Activated CD4-positive, alpha-beta T cell treated with anti-CD3 and anti-CD28 coated beads, Interleukin-2, amount 10 ng/mL, durations not matched to agents 7 days and 5 days (primary cell): ENCODE measurements around the gene CUX1. TPM values are rescaled to one million over a fixed set of nuclear protein-coding genes. Genes with fewer than 3 reads are reported as not detected.
"Not testable (repeated sequence)": the region's sequence is repeated elsewhere in the genome, so short reads cannot be mapped to it uniquely, and the experiment has no call there.

Experiments
- CTCF ChIA-PET: fragments of 350-600 bp; sonication (Branson Sonifier 250); formaldehyde crosslinking; loops from one replicate; lab custom pipeline; 2021; ENCODE audit warnings: antibody characterized with exemption; lab: Charles Lee
- POLR2A ChIA-PET: fragments of 350-600 bp; sonication (Branson Sonifier 250); formaldehyde crosslinking; loops from one replicate; lab custom pipeline; 2021; ENCODE audit warnings: antibody characterized with exemption; lab: Charles Lee
- DNase-seq: peaks from one replicate; pipeline ENCODE4 v3.0.0-alpha.2; 2020
- H3K27ac Mint-ChIP-seq: one replicate; pipeline ENCODE4 v1.8.0; 2021; ENCODE audit warnings: mild to moderate bottlenecking, moderate library complexity, mixed read lengths
- H3K27me3 Mint-ChIP-seq: one replicate; pipeline ENCODE4 v1.8.0; 2021; ENCODE audit warnings: mixed read lengths
- H3K36me3 Mint-ChIP-seq: one replicate; pipeline ENCODE4 v1.8.0; 2021; ENCODE audit warnings: low read depth, mixed read lengths
- H3K4me1 Mint-ChIP-seq: one replicate; pipeline ENCODE4 v1.8.0; 2021; ENCODE audit warnings: mixed read lengths
- H3K4me3 Mint-ChIP-seq: one replicate; pipeline ENCODE4 v1.8.0; 2021; ENCODE audit warnings: mild to moderate bottlenecking, moderate library complexity, mixed read lengths
- H3K9me3 Mint-ChIP-seq: one replicate; pipeline ENCODE4 v1.8.0; 2021; ENCODE audit warnings: mixed read lengths
- total RNA-seq, 2 experiments: library from RNA; stranded (reverse); gene quantifications; one replicate each; pipeline ENCODE4 v1.2.3, GENCODE V29; 2021

CUX1 gene
- total RNA-seq, 2 experiments from 2014 or later, result 27.8 to 34.7 TPM

- peaks cover 13% of the 10 kb centered on the region for H3K4me1 Mint-ChIP-seq
- H3K4me3 Mint-ChIP-seq, result no peak overlapping the region
- H3K27ac Mint-ChIP-seq, result no peak overlapping the region
- DNase-seq, result no peak
- H3K36me3 Mint-ChIP-seq, result no peaks in the 10 kb centered on the region
- H3K9me3 Mint-ChIP-seq, result no peaks in the 10 kb centered on the region
- ChIA-PET CTCF (interaction anchor here (1.0 to 1.4 kb wide), 2 partner anchors 25 to 192 kb away, joined by 3 read pairs; no protein-coding TSS in a partner anchor), POLR2A (no interaction called here)
- H3K27me3 Mint-ChIP-seq, result no peaks in the 10 kb centered on the region
These were observed 321.2 kb downstream of the CUX1 start for GRCh38 chr7:102138676-102139075.

DNA sequence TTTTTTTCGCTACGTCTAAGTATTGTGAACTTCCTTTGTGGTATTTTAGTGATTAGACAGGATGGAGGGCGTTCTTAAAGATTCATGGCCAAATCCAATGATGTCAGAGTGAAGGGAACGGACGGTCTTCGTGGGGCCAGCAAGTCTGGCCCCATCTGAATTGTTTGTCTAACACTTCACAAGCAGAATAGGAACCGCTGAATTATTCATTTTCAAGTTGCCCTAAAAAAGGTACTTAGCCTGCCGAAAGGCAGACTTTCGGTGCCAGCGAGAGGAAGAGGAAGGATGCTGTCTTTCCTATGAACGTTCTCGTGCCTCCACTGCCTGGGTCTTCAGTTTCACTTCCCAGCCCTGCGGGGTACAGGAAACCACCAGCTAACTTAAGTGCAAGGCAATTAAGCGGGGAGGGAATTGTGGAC, 323.5 kb downstream of the CUX1 start:
- no peaks in the 10 kb centered on the region for H3K9me3 Mint-ChIP-seq
- CTCF ChIA-PET, result interaction anchor here (1.4 kb wide), 1 partner anchor 11 kb away, joined by 3 read pairs; no protein-coding TSS in a partner anchor
- H3K27me3 Mint-ChIP-seq, result no peaks in the 10 kb centered on the region
- peak; percentile 20 for DNase-seq
- H3K4me1 Mint-ChIP-seq, result peaks cover 13% of the 10 kb centered on the region
- peak overlapping the region; percentile 55 for H3K27ac Mint-ChIP-seq
- H3K4me3 Mint-ChIP-seq, result peak overlapping the region; percentile 57
- POLR2A ChIA-PET, result no interaction called here
- H3K36me3 Mint-ChIP-seq, result no peaks in the 10 kb centered on the region

GRCh38 chr7:102142433-102142832, 325.0 kb downstream of the CUX1 start:
- H3K9me3 Mint-ChIP-seq, CTCF ChIA-PET: not testable (repeated sequence)

GRCh38 chr7:102146122-102146521, 328.7 kb downstream of the CUX1 start:
- peaks cover 8% of the 10 kb centered on the region for H3K4me1 Mint-ChIP-seq
- no peak overlapping the region for H3K27ac Mint-ChIP-seq
- ChIA-PET POLR2A (no interaction called here), CTCF (no interaction called here)
- no peak for DNase-seq
- H3K4me3 Mint-ChIP-seq, result no peak overlapping the region
- H3K9me3 Mint-ChIP-seq, result no peaks in the 10 kb centered on the region
- no peaks in the 10 kb centered on the region for H3K36me3 Mint-ChIP-seq
- no peaks in the 10 kb centered on the region for H3K27me3 Mint-ChIP-seq

More at GRCh38 chr7:102142433-102142832, 325.0 kb downstream of the CUX1 start:
- H3K36me3 Mint-ChIP-seq, H3K27me3 Mint-ChIP-seq, H3K4me3 Mint-ChIP-seq, DNase-seq, POLR2A ChIA-PET, H3K27ac Mint-ChIP-seq: not testable (repeated sequence)
- H3K4me1 Mint-ChIP-seq, result peaks cover 13% of the 10 kb centered on the region

GRCh38 chr7:102147008-102147407, 329.6 kb downstream of the CUX1 start:
- ChIA-PET POLR2A (no interaction called here), CTCF (no interaction called here)
- no peak overlapping the region for H3K4me3 Mint-ChIP-seq
- H3K9me3 Mint-ChIP-seq, result no peaks in the 10 kb centered on the region
- H3K4me1 Mint-ChIP-seq, result peaks cover 1% of the 10 kb centered on the region
- H3K27ac Mint-ChIP-seq, result no peak overlapping the region
- no peaks in the 10 kb centered on the region for H3K27me3 Mint-ChIP-seq
- no peak for DNase-seq
- H3K36me3 Mint-ChIP-seq, result no peaks in the 10 kb centered on the region

DNA sequence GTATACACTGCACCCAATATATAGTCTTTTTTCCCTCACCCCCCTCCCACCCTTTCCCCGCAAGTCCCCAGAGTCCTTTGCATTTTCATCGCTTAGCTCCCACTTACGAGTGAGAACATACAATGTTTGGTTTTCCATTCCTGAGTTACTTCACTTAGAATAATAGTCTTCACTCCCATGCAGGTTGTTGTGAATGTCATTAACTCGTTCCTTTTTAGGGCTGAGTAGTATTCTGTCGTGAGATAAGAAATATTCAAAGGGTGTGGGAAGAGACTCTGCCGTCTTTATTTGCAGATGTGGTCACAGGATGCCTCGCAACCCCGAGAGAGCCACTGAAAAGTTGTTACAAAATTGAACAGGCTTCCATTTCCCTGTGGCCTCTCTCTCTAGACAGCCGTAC, 331.4 kb downstream of the CUX1 start:
- Mint-ChIP-seq H3K9me3 (no peaks in the 10 kb centered on the region), H3K27ac (no peak overlapping the region), H3K4me1 (no peaks in the 10 kb centered on the region), H3K36me3 (no peaks in the 10 kb centered on the region), H3K4me3 (no peak overlapping the region), H3K27me3 (no peaks in the 10 kb centered on the region)
- ChIA-PET POLR2A (no interaction called here), CTCF (interaction anchor here (0.6 to 1.6 kb wide), 2 partner anchors 12 to 207 kb away, joined by 3 read pairs; no protein-coding TSS in a partner anchor)
- no peak for DNase-seq

- Mint-ChIP-seq H3K27ac (no peak overlapping the region), H3K36me3 (no peaks in the 10 kb centered on the region), H3K9me3 (no peaks in the 10 kb centered on the region), H3K27me3 (no peaks in the 10 kb centered on the region), H3K4me3 (no peak overlapping the region), H3K4me1 (no peaks in the 10 kb centered on the region)
- ChIA-PET POLR2A (no interaction called here), CTCF (interaction anchor here (1.6 kb wide), 1 partner anchor 12 kb away, joined by 3 read pairs; no protein-coding TSS in a partner anchor)
- DNase-seq, result no peak
These were observed 332.0 kb downstream of the CUX1 start for GRCh38 chr7:102149416-102149815.

- DNase-seq, result no peak
- CTCF ChIA-PET, result interaction anchor here (0.6 to 1.6 kb wide), 2 partner anchors 11 to 21 kb away, joined by 3 to 4 read pairs; no protein-coding TSS in a partner anchor
These were observed 332.8 kb downstream of the CUX1 start for GRCh38 chr7:102150266-102150665.

DNA sequence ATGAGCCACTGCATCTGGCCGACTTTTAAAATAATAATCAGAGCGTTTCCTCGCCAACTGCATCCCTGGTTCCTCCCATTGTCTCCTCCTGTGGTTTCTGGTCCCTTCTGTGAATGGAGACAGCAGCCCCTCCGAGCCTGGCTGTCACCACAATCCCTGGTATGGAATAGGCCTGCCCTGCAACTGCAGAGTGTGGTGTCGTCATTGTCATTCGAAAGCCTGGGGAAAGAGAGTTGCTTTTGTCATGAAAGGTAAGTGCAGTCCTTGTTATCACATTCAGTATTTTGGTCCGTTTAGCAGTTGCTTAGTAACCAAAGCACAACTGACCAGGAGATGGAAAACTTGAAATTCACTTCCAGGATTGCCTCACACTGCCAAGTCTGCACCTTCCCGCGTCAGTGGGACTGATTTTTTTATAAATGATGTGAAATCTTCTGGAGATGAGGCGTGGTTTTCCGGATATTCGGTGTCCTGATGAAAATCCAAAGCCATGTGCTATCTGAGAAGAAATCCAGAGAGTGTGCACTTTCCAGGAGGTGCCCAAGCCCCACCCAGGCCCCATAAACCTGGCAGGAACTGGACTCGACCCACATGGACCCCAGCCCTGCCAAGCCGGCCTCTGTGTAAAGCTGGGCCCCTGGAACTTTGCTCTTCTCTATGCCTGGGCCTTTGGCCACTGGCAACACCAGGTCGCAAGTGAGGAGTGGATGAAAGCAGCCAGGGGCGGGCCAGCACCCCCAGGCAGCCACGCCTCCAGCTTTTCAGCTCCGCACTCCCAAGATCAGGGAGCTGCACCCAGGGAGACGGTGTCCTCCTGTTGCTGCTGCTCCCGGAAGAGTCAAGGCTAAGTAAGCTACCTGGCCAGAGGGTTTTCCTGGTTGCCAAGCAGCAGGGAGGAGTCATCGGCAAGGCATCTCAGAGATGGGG, 335.5 kb downstream of the CUX1 start:
- ChIA-PET CTCF (no interaction called here), POLR2A (no interaction called here)
- DNase-seq, result no peak
- H3K27me3 Mint-ChIP-seq, result no peaks in the 10 kb centered on the region
- no peaks in the 10 kb centered on the region for H3K9me3 Mint-ChIP-seq
- H3K36me3 Mint-ChIP-seq, result no peaks in the 10 kb centered on the region
- no peak overlapping the region for H3K4me3 Mint-ChIP-seq
- H3K27ac Mint-ChIP-seq, result no peak overlapping the region
- no peaks in the 10 kb centered on the region for H3K4me1 Mint-ChIP-seq

More at GRCh38 chr7:102150266-102150665, 332.8 kb downstream of the CUX1 start:
- H3K36me3 Mint-ChIP-seq, result no peaks in the 10 kb centered on the region
- POLR2A ChIA-PET, result no interaction called here
- H3K9me3 Mint-ChIP-seq, result no peaks in the 10 kb centered on the region
- H3K4me1 Mint-ChIP-seq, result no peaks in the 10 kb centered on the region
- no peaks in the 10 kb centered on the region for H3K27me3 Mint-ChIP-seq
- no peak overlapping the region for H3K27ac Mint-ChIP-seq
- H3K4me3 Mint-ChIP-seq, result no peak overlapping the region

GRCh38 chr7:102153599-102153946, 336.1 kb downstream of the CUX1 start:
- no peak overlapping the region for H3K4me3 Mint-ChIP-seq
- ChIA-PET POLR2A (no interaction called here), CTCF (interaction anchor here (0.7 kb wide), 1 partner anchor 176 kb away, joined by 3 read pairs; no protein-coding TSS in a partner anchor)
- H3K4me1 Mint-ChIP-seq, result no peaks in the 10 kb centered on the region
- H3K27ac Mint-ChIP-seq, result no peak overlapping the region
- H3K36me3 Mint-ChIP-seq, result no peaks in the 10 kb centered on the region
- no peaks in the 10 kb centered on the region for H3K27me3 Mint-ChIP-seq
- H3K9me3 Mint-ChIP-seq, result no peaks in the 10 kb centered on the region
- no peak for DNase-seq

GRCh38 chr7:102154425-102154824, 337.0 kb downstream of the CUX1 start:
- Mint-ChIP-seq H3K36me3 (no peaks in the 10 kb centered on the region), H3K27me3 (no peaks in the 10 kb centered on the region), H3K9me3 (no peaks in the 10 kb centered on the region), H3K27ac (no peak overlapping the region), H3K4me3 (no peak overlapping the region), H3K4me1 (no peaks in the 10 kb centered on the region)
- POLR2A ChIA-PET, result no interaction called here
- CTCF ChIA-PET, result interaction anchor here (0.6 kb wide), 1 partner anchor 38 kb away, joined by 3 read pairs; no protein-coding TSS in a partner anchor
- DNase-seq, result no peak

GRCh38 chr7:102155821-102156441, 338.5 kb downstream of the CUX1 start:
- Mint-ChIP-seq H3K36me3 (no peaks in the 10 kb centered on the region), H3K9me3 (no peaks in the 10 kb centered on the region), H3K4me1 (no peaks in the 10 kb centered on the region), H3K27me3 (no peaks in the 10 kb centered on the region), H3K4me3 (no peak overlapping the region), H3K27ac (no peak overlapping the region)
- CTCF ChIA-PET, result interaction anchor here (0.6 kb wide), 1 partner anchor 65 kb away, joined by 4 read pairs; no protein-coding TSS in a partner anchor
- DNase-seq, result no peak
- POLR2A ChIA-PET, result no interaction called here

DNA sequence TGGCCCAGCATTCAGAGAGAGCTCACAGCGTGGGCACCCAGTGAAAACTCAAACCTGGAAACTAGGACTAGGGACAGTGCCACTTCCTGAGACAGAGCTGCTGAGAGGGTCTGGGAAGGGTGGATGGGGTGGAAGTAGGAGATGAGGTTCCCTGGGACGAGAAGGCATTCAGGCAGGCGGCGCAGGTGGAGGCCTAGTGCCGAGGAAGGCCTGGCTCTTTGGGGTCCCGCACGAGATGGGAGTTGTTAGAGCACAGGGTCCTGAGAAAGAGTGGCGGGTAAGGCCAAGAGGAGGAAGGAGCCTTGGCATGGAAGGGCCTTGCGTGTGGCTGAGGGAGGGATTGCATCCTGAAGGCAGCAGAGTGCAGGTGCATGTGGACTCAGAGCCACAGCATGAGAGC, 339.4 kb downstream of the CUX1 start:
- ChIA-PET CTCF (no interaction called here), POLR2A (no interaction called here)
- no peak for DNase-seq
- H3K9me3 Mint-ChIP-seq, result no peaks in the 10 kb centered on the region
- H3K4me3 Mint-ChIP-seq, result no peak overlapping the region
- no peak overlapping the region for H3K27ac Mint-ChIP-seq
- no peaks in the 10 kb centered on the region for H3K36me3 Mint-ChIP-seq
- no peaks in the 10 kb centered on the region for H3K4me1 Mint-ChIP-seq
- H3K27me3 Mint-ChIP-seq, result no peaks in the 10 kb centered on the region
